Measurements from ENCODE around the gene SSBP2.

SSBP2 gene
- 21.8 to 23.7 reads per million in 2 donors for total RNA-seq

DNA sequence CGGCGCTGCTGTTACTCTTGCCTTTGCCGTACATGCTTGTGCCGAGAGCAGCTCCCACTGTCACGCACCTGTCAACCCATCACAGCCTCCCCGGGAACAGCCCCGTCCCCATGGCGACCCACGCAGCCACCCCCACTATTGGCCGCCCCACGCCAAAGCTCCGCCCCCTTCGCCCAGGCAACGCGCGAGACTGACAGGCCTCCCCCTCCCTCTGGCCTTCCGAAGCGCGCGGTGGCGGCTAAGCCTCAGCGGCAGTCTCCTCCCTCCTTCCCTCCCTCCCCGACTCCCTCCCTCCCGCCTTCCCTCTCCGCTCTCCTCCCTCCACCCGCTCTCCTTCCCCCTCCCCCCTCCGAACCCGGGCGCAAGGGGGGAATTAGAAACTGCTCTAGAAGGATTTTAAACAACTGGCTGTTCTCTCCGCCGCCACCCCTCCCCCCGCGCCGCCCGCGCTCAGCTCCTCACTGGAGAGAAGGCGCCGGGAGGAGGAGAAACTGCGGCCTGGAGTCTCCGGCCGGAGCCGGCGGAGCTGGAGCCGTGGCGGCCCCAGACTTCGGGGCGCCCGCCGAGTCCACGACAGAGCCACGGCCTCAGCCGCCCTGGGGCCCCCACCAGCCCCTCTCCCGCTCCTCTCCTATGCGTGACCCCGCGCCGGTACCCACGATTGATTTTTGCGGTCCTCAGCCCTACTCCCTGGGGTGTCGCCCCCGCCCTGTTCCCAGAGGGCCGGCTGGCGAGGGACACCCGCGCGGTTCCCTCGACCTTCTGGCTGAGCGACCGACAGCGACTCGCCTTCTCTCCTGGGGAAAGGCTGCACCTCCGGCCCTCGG lies at the start of gene SSBP2:
Gene SSBP2 (minus strand): TSS at position 89 of the 827 bp plus-strand sequence. CDS start 55 bp downstream, at position 34.
- peak; percentile 97 to 99 (median 99) for DNase-seq

DNA sequence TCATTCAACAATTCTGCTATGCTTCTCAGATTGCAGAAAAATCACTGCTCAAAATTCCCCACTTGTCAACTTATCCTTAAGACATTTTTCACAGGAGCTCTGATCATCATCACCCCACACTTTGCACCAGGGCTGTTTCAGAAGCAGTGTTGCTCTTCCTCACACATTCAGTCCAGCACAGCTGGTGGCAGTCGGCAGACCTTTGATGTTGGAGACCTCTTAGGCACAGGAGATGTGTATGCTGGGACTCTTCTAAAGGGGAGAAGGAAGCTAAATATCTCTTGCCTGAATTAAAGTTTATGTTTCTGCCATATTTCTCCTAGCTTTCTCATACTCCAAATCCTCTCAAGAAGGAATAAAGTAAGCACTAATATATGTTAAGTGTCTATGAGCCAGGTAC lies 44.8 kb upstream of the SSBP2 start:
- DNase-seq: no peak

DNA sequence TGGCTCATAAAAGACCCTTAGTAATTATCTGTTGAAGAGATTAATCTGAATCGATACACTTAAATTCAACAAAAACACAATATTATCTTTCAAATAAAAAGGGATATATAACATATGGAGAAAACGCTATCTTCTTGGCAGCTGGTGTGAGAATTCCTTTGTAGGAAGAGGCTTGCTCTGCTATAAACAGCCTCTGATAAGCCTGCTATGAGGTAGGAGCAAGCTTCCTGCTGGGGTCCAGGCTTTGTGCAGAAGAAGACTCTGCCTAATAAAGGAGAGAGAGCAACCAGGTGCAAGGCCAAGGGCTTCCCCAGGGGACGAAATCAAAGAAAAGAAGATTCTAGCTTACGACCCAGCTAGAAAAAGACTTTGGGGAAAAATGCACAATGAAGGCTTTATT lies 43.3 kb upstream of the SSBP2 start:
- no peak for DNase-seq

DNA sequence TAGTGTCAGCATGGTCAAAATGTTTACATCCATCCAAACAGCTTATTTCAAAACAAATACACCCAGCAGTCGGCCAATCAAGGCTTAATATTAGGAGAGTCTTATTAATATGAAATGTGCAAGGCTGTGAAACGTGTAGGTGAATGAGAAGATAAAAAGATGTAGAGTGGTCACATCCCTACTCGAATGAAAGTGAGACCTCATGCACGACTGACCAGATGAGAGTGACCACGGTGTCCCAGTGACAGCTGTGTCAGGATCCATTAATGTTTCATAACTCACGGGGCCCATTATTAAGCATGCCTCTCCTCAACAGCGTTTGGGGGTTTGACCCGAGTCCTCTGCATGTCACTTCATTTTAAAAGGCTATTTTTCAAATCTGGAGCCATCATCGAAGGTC lies 39.4 kb upstream of the SSBP2 start:
- no peak for DNase-seq

DNA sequence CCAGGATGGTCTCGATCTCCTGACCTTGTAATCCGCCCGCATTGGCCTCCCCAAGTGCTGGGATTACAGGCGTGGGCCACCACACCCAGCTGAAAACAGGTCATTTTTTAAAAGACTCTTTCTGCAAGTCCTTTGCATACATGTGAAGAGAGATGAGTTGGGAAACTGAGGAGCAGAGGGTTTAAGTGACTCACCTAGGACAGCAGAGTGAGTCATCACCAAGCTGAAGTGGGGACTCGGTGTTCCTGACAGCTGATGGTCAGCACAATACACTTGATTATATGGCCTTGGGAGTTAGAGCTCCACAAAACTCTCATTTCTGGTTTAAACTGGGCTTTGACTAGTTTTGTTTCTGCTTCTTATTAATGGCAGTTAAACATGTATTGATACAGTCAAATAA lies 38.1 kb upstream of the SSBP2 start:
- no peak for DNase-seq

DNA sequence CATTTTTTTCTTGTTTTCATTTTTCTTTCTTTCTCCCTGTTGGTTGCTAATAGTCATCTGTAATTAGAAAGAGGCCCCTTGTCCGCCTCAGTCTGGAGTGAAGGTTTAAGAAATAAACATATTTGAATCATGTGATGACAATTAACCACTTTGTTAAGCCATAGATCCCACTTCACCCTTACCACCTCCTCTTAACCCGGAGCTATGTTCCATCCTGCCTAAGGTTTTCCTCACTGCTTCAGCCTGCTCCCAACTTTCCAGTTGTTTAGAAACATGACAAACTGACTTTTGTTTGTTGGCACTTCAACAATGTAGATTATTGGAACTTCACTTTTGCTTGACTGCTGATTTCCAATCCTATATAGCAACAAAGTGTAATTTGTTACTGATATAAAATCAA lies 37.4 kb upstream of the SSBP2 start:
- DNase-seq: no peak

DNA sequence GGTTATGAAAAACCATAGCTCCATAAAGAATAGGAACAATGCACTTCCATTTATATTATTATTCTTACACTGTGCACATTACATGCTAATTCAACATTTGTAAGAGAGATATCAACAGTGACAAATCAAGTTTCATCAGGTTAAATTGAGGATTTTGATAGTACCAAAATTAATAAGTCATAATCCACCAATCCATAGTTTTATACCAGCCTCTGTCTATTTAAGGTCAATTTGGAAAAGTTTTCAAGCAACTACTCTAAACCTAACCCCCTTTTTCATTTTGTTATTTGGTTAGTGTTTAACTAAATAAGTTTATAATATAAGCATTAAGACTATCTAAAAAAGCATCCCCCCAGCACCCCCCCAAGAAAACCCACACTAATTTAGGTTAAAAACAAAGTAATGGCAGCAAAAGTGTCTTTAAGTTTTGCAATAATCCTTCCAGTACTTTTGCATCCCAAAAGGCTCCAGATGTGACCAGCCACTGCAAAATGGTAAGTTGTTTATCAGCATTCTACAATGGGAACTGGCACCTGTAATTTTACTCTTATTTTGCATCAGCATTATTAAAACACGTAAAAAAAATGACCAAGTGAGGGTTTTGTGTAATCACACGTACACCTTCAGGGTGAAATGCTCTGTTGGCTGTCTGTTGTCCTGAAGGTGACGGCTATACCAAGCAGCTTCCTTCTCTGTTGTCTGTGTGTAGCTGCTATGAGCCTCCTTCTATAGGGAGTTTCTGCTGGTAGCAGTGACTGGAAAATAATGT lies 36.8 kb upstream of the SSBP2 start:
- no peak for DNase-seq

DNA sequence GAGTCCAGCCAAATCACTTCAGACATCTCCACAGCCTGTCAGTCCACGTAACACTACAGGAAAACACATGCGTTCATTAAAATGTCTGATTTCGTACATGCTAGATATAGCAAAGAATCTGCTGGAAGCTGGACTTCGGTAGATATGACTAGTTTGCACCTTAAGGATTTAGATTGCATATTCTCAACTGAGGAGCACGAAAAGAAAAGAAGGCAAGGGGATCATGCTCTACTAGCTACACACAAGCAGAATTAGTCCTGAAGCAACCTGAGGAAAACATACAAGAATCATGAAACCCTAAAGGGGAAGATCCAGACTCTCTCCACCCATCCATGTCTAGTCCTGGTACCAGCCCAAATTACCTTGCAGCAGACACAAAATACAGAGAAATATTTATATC lies 36.1 kb upstream of the SSBP2 start:
- no peak for DNase-seq

DNA sequence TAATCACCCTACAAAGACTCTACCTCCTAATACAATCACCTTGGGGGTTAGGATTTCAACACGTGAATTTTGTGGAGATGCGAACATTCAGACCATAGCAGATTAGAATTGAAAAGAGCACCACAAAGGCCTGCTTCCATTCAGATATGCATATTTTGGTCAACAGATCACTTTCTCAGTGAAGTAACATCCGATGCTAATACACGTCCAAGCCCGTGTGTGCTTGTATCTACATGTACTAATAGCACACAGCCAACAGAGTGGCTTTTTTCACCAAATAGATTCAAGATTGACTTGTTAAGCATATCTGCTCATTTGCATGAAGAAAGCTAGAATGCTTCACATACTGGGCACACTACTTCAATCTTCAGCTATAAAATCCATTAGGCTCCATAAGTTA lies 35.6 kb upstream of the SSBP2 start:
- no peak for DNase-seq

DNA sequence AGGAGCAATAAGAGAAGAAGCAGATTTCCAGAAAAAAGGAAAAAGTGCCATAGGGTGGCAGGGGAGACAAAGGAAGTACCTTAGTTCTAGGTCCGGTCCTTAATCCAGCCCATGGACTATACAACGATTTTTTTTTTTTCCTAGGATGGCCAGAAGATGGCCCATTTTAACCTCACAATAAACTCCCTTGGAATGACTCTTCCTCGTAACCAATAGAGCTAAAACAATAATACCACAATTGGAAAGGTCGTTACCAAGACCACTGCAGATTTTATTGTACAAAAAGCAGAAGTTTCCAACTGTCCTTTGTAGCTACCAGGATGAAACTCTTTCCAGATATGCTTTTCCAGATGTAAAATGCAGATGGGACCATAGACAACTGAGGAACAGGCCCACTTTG lies 34.4 kb upstream of the SSBP2 start:
- DNase-seq: no peak

DNA sequence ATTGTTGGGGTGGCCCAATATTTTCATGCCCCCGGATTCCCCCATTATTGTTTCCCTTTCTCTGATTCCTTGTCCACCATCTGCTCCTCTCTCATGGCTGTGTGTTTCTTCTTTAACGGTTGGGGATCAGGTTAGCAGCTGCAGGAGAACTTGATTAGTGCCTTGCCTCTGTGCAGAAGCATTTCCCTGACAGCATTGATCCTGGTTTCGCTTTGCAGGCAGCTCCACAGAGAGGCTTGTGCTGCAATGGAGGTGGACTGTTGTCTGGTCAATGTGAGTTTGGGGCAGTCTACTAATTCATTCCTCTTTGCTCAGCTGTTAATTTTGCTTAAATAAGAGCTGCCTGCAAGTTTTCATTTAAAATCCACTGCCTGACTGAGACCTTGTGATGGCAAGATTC lies 32.5 kb upstream of the SSBP2 start:
- DNase-seq: no peak

DNA sequence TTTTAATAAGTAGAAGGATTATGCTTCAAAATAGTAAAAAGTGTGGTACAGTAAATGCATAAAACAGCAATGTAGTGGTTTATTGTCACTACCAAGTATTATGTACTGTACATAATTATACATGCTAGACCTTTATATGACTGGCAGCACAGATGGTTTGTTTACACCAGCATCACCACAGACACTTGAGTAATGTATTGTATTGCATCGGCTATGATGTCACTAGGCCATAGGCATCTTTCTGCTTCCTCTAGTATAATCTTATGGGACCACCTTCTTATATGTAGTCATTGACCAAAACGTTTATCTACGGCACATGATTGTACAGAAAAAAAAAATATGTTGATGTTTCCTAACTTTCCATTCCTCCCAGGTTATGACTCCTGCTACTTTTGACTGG lies 31.9 kb upstream of the SSBP2 start:
- DNase-seq: no peak

DNA sequence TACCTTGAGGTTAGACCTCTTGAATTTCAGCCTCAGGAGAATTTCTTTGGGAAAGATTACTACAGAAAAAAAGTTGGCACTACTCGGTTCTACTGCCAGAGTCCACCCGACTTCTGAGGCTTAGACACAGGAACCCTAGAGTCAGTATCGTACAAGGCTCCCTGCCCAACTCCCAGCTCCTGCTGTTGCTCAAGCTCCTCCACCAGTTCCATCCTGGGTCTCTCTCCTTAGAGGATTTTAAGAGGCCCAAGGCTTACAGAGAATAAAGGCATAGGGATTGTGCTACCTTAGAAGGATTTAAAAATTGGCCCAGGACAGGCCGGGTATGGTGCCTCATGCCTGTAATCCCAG lies 29.0 kb upstream of the SSBP2 start:
- DNase-seq: peak in 1 of 5 experiments; percentile 24

DNA sequence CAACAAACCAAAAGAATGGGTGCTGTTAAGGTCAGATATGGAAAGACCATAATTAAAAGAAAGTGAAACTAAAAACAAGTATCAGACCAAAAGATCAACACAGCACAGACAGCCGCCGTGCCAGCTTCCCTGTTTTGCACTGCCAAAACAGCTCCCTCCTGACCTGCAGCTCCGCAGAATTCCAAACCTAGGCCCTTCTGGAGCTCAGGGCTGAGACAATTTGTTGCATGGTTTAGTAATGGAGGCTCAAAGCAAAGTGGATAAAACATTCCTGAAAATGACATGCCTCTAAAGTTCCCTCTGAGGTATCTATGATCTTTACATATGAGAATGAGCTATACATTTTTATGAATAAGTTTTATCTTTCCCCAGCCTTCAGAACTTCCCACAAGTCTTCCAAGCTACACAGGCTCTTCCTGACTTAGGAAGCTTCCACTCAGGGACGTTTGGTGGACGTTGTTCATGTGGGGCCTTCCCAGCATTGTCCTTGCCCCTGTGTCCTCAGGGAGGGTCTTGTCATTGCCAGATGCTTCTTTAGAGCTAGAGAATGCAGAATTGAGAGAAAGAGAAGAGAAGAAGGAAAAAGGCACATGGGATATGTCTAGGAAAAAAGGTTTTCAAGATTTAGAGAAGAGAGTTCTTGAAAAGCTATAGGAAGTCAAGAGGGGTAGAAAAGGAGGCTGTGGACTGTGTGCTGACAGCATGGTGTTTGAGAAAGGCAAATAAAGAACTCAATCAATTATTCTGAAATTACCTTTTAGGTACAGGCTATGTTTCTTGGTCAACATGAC lies 28.4 kb upstream of the SSBP2 start:
- DNase-seq: peak in 4 of 5 experiments; percentile 8 to 69 (median 17)

DNA sequence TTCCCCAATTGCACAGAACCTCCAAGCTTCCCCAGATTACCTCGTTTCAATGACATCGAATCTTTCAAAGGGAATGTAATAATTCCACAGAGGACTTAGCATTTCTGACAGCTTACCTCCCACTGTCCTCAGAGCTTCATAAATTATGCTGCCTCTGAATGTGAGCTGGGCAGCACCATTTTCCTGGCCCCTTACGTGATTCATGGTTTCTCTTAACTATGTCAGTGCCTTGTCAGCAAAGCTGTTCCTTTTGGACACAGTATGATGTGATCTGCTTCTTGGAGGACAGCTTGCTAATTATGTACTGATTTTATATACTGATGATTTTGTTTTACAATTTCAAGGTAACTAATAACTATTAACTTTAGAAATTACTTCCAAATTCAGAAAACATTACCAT lies 27.7 kb upstream of the SSBP2 start:
- DNase-seq: no peak

DNA sequence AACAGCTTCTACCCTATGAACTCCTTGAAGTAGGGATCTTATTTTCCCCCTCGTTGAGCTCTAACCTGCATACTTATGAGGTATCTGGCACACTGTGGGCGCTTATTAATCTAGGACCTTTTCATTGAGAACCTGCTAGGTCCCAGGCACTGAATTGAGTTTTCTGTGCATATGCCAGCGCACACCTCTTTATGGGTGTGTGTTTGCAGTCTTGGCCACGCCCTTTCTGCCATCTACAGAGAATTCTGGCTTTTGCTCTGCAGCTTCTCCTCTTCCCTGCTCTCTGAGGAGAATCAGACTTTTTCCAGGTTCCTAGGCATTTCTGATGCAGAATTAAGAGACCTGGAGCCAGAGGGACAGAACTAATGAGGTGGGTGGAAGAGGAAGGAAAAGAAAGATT lies 25.4 kb upstream of the SSBP2 start:
- DNase-seq: no peak

DNA sequence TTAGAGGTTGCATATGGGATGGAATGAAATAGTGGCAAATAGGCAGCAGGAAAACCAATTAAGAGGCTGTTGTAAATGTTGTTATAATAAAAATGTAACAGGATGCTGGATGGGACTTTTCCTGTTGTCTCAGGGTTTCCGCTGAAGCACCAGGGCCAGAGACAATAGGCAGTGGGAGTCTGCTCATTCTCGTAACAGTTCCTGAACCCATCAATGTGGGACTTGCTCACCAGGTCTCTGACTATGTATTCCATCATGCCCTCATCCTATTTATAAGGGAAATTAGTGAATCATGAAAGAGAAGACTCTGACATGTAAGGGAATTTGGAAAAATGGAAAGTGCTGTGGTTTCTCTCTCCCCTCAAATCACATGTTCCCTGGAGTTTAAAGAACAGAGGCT lies 23.5 kb upstream of the SSBP2 start:
- no peak for DNase-seq

DNA sequence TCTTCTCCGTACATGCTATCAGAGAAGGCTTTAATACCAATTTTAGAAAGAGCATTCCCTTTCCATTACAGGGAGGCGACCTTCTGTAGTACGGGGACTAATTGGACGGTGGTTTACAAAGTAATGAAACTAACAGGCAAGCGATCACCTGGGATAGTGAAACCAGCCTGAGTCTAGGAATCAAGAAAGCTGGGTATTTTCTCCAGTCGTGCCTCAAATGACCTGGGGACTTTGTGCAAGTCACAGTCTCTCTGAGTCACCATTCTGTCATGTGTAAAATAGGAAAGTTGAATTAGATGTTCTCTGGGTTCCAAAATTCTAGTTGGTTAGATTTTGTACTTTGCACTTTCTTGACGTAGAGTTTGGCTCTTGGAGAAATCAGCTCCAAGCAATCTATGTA lies 22.7 kb upstream of the SSBP2 start:
- no peak for DNase-seq

DNA sequence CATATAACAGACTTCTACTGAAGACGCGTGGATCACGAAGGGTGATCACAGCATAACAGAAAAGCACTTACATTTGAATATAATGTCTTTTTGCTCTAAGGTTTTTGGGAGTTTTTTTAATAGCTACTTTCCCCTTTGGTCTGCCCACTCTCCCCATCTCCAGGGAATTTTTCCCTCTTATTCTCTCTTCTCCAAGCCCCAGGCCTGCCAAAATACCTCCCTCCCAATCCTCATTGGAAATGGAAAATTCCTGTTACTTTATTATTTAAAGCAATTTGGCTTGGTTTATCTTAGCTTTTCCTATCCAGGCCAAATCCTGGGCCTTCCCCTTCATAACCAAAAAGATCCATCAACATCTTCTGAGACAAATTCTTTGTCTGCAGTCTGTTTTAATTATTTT lies 22.3 kb upstream of the SSBP2 start:
- DNase-seq: no peak

DNA sequence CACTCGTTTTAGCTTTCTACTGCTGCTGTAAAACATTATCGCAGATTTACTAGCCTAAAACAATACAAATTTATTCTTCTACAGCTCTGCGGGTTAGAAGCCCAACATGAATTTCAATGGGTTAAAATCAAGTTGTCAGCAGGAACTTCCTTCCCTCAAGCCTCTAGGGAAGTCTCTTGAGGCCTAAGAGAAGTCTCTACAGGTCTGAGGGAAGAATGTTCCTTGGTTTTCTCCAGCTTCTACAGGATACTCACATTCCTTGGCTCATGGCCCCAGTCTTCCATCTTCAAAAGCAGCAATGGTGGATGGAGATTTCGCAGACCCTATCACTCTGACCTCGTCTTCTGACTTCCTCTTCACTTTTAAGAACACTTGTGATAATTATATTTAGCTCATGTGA lies 21.6 kb upstream of the SSBP2 start:
- DNase-seq: no peak

DNA sequence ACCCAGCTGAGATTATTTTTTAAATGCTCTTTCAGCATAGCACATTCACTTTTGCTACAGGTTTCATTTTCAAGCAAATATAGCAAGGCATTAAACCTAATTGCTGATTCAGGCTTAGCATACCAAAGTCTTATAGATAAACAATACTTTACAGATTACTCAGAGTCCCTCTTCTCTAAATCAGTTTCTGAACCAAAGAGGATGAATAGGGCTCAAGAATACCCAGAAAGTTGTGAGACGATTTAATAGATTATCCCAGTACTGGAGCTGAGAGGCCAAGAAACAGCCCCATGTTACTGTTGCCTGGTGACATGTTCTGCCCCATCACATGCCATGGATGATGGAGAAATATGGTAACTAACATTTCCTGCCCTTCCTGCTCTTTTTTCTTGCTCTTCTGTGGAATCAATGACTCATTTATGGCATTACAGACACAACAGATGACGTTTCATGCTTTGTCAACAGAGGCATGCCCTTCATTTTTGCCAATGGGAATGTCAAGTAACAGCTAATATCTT lies 18.1 kb upstream of the SSBP2 start:
- peak in 1 of 5 experiments; percentile 37 for DNase-seq

DNA sequence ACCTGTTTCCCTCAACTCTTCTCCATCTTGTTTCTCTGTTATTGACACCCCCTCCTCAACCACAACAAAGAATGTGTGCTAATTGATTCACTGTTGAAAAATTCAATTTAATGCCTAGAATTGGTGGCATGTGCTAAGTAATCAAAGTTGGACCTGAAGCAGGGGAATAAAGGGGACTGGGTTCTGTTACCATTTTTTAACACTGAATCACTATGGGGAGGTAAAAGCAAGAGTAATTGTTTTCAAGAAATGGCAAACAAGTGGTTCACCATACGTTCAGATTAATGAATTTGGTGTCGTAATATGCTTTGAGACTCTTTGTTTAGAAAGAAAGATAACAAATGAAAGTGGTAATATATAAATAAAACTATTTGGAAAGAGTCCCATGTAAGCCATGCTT lies 17.0 kb upstream of the SSBP2 start:
- no peak for DNase-seq

DNA sequence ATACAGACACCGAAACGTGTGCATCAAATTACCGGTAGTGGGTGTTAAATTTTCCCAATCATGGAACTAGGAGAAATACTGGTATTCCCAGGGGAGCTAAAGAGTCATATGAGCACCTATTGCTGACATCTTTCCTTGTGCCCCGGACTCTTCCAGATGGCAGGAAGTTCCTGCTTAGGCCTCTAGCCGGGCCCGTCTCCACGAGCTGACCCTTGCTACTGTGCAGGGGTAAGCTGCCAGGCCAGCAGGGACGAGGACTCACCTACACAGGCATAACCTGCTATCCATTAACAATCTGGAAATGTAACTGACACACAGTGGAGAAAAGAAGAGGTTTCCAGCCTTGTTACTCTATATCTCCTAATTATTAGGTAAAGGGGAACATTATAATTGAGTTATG lies 16.2 kb upstream of the SSBP2 start:
- DNase-seq: no peak
